Osteoblast (primary cell): ENCODE results near the gene FAM199X. TPM values are rescaled to one million over a fixed set of nuclear protein-coding genes. Genes with fewer than 3 reads are reported as not detected.

Source experiments
- DNase-seq: peaks from one replicate; pipeline ENCODE4 v3.0.0; 2011; ENCODE audit warnings: low spot score, mixed read lengths; ENCODE audit not compliant: insufficient read length; ENCODE audit errors: missing footprints
- H2AFZ ChIP-seq: 2 replicates; pipeline ENCODE4 v1.6.0; 2011; ENCODE audit warnings: mild to moderate bottlenecking, low read length
- H3K27ac ChIP-seq: 2 replicates; pipeline ENCODE4 v1.5.1; 2011; ENCODE audit warnings: mild to moderate bottlenecking, low read depth, low read length, moderate library complexity
- H3K27me3 ChIP-seq: 2 replicates; pipeline ENCODE4 v1.6.0; 2012; ENCODE audit warnings: mild to moderate bottlenecking, control low read depth, inconsistent platforms, low read length, moderate library complexity; ENCODE audit not compliant: insufficient read depth
- H3K36me3 ChIP-seq: 2 replicates; pipeline ENCODE4 v1.5.1; 2011; ENCODE audit warnings: mild to moderate bottlenecking, low read length, control low read depth, moderate library complexity; ENCODE audit not compliant: insufficient read depth
- H3K4me1 ChIP-seq: 2 replicates; pipeline ENCODE4 v1.5.1; 2011; ENCODE audit warnings: mild to moderate bottlenecking, low read length, control low read depth, moderate library complexity; ENCODE audit not compliant: insufficient read depth
- H3K4me2 ChIP-seq: 2 replicates; pipeline ENCODE4 v1.6.0; 2011; ENCODE audit warnings: mild to moderate bottlenecking, low read length; ENCODE audit not compliant: insufficient read depth
- H3K4me3 ChIP-seq: fragments of 200-600 bp; sonication (generic); 3 replicates; pipeline ENCODE4 v1.5.1; 2012; ENCODE audit warnings: mild to moderate bottlenecking, low read length, inconsistent platforms; ENCODE audit not compliant: insufficient read depth
- H3K79me2 ChIP-seq: 2 replicates; pipeline ENCODE4 v1.6.0; 2012; ENCODE audit warnings: mild to moderate bottlenecking, low read length, control low read depth, inconsistent platforms; ENCODE audit not compliant: insufficient read depth
- H3K9me3 ChIP-seq: 2 replicates; pipeline ENCODE4 v1.5.1; 2011; ENCODE audit warnings: low read depth, low read length, control low read depth
- H4K20me1 ChIP-seq: 2 replicates; pipeline ENCODE4 v1.6.0; 2012; ENCODE audit warnings: mild to moderate bottlenecking, low read length, control low read depth; ENCODE audit not compliant: insufficient read depth
- total RNA-seq: library from RNA; depleted of rRNA; stranded (reverse); fragments of >200 nt; gene quantifications from 2 replicates; pipeline ENCODE4 v1.2.3, GENCODE V29; 2012
- TF ChIP-seq, protein P1 (sequence below): IDR thresholded peaks from 2 replicates; pipeline ENCODE4 v1.5.1; 2011; ENCODE audit warnings: mild to moderate bottlenecking, low read depth, low read length, moderate library complexity; ENCODE audit errors: extremely low read depth

FAM199X gene
- total RNA-seq, 1 donor: 22.4 TPM

DNA sequence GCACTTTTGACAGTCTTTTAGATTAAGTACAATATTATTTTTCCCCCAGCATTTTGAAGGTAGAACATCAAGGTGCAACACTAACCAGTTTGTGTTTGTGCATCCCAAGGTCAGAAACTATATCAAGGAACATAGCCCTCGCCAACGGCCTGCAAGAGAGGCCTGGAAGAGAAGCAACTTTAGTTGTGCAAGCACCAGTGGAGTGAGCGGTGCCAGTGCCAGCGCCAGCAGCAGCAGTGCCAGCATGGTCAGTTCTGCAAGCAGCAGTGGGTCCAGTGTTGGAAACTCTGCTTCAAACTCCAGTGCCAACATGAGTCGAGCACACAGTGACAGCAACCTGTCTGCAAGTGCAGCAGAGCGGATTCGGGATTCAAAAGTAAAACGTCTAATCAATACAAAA, 21.7 kb downstream of the FAM199X start:
- Histone ChIP-seq H3K27me3 (peaks cover 3% of the 10 kb centered on the region), H3K36me3 (peaks cover 16% of the 10 kb centered on the region), H3K4me1 (no peaks in the 10 kb centered on the region), H3K4me3 (no peak overlapping the region), H3K79me2 (peaks cover 4% of the 10 kb centered on the region), H3K27ac (no peak overlapping the region), H3K4me2 (no peak overlapping the region), H2AFZ (no peak overlapping the region), H3K9me3 (no peaks in the 10 kb centered on the region), H4K20me1 (peaks cover 3% of the 10 kb centered on the region)
- TF ChIP-seq, protein P1, sequence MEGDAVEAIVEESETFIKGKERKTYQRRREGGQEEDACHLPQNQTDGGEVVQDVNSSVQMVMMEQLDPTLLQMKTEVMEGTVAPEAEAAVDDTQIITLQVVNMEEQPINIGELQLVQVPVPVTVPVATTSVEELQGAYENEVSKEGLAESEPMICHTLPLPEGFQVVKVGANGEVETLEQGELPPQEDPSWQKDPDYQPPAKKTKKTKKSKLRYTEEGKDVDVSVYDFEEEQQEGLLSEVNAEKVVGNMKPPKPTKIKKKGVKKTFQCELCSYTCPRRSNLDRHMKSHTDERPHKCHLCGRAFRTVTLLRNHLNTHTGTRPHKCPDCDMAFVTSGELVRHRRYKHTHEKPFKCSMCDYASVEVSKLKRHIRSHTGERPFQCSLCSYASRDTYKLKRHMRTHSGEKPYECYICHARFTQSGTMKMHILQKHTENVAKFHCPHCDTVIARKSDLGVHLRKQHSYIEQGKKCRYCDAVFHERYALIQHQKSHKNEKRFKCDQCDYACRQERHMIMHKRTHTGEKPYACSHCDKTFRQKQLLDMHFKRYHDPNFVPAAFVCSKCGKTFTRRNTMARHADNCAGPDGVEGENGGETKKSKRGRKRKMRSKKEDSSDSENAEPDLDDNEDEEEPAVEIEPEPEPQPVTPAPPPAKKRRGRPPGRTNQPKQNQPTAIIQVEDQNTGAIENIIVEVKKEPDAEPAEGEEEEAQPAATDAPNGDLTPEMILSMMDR: no peak
- no peak for DNase-seq

DNA sequence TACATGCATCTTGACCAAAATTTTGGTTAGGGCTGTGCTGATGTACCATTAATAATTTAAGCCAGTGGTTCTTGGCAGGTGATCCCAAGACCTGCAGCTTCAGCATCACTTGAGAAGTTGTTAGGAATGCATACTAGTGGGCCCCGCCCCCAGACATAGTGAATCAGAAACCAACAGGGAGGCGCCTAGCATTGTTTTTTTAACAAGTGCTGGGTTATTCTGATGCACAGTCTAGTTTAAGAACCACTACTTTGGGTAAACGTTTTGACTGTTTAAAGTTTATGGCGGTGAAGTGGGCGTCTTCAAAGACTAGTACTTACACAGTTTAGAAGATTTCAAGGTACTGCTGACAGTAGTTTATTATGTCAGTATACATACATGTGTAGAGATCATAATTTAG, 23.6 kb downstream of the FAM199X start:
- Histone ChIP-seq H4K20me1 (peaks cover 3% of the 10 kb centered on the region), H3K4me3 (no peak overlapping the region), H3K27me3 (peaks cover 3% of the 10 kb centered on the region), H2AFZ (no peak overlapping the region), H3K36me3 (peaks cover 16% of the 10 kb centered on the region), H3K79me2 (no peaks in the 10 kb centered on the region), H3K27ac (no peak overlapping the region), H3K4me2 (no peak overlapping the region), H3K4me1 (no peaks in the 10 kb centered on the region), H3K9me3 (no peaks in the 10 kb centered on the region)
- peak; percentile 31 for DNase-seq
- TF ChIP-seq, protein P1: no peak

DNA sequence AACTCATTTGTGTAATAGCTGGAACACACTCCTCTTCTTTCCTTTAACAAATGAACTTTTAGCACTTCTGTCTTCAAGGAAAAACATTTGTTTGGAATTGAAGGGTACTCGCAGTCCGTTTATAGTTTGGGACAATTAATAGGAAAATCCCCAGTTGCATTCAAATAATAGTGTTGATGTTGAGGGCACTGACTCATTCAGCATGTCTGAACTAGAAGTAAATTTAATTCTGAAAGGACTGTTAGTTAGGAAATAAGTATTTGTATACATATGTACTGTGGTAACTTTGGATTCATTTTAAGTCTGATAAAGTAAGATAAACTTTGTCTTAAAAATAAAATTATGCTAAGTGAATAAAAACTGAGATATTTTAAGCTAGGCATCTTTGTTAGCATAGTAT, 27.2 kb downstream of the FAM199X start:
- H3K27ac ChIP-seq: no peak overlapping the region
- no peak for DNase-seq
- TF ChIP-seq, protein P1: no peak
- no peak overlapping the region for H3K4me3 ChIP-seq
- no peak overlapping the region for H3K4me2 ChIP-seq
- no peaks in the 10 kb centered on the region for H3K27me3 ChIP-seq
- H3K36me3 ChIP-seq: peaks cover 15% of the 10 kb centered on the region
- no peaks in the 10 kb centered on the region for H3K4me1 ChIP-seq
- no peaks in the 10 kb centered on the region for H3K79me2 ChIP-seq
- H4K20me1 ChIP-seq: no peaks in the 10 kb centered on the region
- no peaks in the 10 kb centered on the region for H3K9me3 ChIP-seq
- H2AFZ ChIP-seq: no peak overlapping the region

DNA sequence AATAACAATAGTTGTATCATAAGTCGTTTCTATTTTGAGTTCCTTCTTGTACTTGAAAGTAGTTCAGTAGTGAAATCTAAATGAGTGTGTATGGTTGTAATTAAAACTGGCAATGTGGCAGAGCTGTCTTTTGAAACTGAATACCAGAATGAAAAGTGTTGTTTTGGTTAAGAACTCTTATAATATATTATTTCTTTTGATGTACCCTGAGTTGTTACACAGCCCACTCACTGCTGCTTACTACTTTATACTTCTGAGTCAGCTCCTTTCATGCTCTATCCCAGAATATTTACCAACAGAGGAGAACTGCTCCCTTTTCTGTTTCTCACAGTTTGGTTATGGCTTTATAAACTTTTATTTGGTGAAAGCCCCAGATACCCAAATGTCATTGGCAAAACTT, 28.8 kb downstream of the FAM199X start:
- H3K9me3 ChIP-seq: no peaks in the 10 kb centered on the region
- no peak for DNase-seq
- no peak overlapping the region for H3K4me3 ChIP-seq
- no peak overlapping the region for H3K27ac ChIP-seq
- TF ChIP-seq, protein P1: no peak
- no peak overlapping the region for H2AFZ ChIP-seq
- no peak overlapping the region for H3K4me2 ChIP-seq
- no peaks in the 10 kb centered on the region for H3K4me1 ChIP-seq
- H4K20me1 ChIP-seq: no peaks in the 10 kb centered on the region
- no peaks in the 10 kb centered on the region for H3K79me2 ChIP-seq
- H3K27me3 ChIP-seq: no peaks in the 10 kb centered on the region
- peaks cover 12% of the 10 kb centered on the region for H3K36me3 ChIP-seq
